ENCODE results near the gene KDM4C. TPM values are rescaled to one million over a fixed set of nuclear protein-coding genes. Genes with fewer than 3 reads are reported as not detected.

The KDM4C gene
- total and polyA plus RNA-seq, 2 of the 4 experiments (the other 2 are of a cell fraction), result 11.8 to 23.8 TPM

DNA sequence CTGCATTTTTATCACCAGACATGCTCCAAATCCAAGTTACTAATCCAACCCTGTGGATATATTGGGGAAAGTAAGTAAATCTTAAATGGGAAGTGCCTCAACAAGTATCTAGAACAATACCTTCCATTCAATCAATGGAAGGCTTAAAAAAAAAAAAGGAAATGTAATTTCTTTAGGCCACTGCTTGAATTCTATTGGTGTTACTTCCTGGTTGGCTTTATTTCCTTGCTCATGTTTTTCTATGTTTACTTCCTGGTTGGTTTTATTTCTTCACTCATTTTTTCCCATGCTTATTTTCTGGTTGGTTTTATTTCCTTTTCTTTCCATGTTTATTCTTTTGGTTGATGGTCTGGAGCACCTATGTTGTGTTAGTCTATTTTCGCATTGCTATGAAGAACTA is 363.9 kb downstream of the KDM4C start:
- H3K79me1 ChIP-seq (ENCODE audit: low read depth in 1 of 2, low read length in 2 of 2), result 0 out of 4 replicates have a peak, but pooled peaks cover 0 to 4% of the 10 kb centered on the region in 2 experiments
- no peak overlapping the region for H3K27ac ChIP-seq (ENCODE audit: insufficient read depth, low read length)
- ChIA-PET POLR2A (ENCODE audit: unreplicated experiment) (no interaction called here), CTCF (no interaction called here)
- no peak overlapping the region for H3K4me3 ChIP-seq (ENCODE audit: insufficient read depth, low read depth, low read length)
- H2BK20ac ChIP-seq (ENCODE audit: low read depth, low read length), result no peak overlapping the region
- no peak overlapping the region for H4K91ac ChIP-seq (ENCODE audit: insufficient read depth, low read depth, low read length)
- H3K18ac ChIP-seq (ENCODE audit: low read depth, low read length), result no peak overlapping the region
- no peak overlapping the region for H3K56ac ChIP-seq (ENCODE audit: extremely low read depth, insufficient read depth, low read length)
- ATAC-seq (ENCODE audit: low read depth) (no peak), DNase-seq (no peak)
- H2BK15ac ChIP-seq (ENCODE audit: low read depth, low read length), result no peak overlapping the region
- no peak overlapping the region for H3K23ac ChIP-seq (ENCODE audit: low read depth, low read length)
- no peak overlapping the region for H4K5ac ChIP-seq (ENCODE audit: low read depth, low read length)
- H2AK9ac ChIP-seq (replicated peaks; ENCODE audit: low read depth, low read length, poor library complexity), result no peak overlapping the region
- H2AFZ ChIP-seq (replicated peaks; ENCODE audit: low read length, poor library complexity), result no peak overlapping the region
- 0 out of 2 replicates have a peak, but pooled peaks cover 5% of the 10 kb centered on the region for H3K9me1 ChIP-seq (ENCODE audit: insufficient read depth, low read length)
- in situ Hi-C loops (cut with MboI; ENCODE audit: low sequenced_read_pairs) (no loop called here), dilution Hi-C loops (cut with HindIII; ENCODE audit: low sequenced_read_pairs, unreplicated experiment) (no loop called here), intact Hi-C loops (cut with micrococcal nuclease) (no loop called here)
- no peaks in the 10 kb centered on the region for H4K20me1 ChIP-seq (ENCODE audit: insufficient read depth, low read length)
- H3K4me1 ChIP-seq (ENCODE audit: control insufficient read depth, insufficient read depth, low read length), result no peaks in the 10 kb centered on the region
- no peak overlapping the region for H3K4ac ChIP-seq (ENCODE audit: low read depth, low read length)
- BruUV-seq (replicated peaks), result no TSS peak
- TF ChIP-seq MXI1 (IDR thresholded peaks at IDR 0.05; ENCODE audit: borderline replicate concordance, low read depth, low read length) (no peak), SMC3 (IDR thresholded peaks at IDR 0.05; ENCODE audit: low read depth, low read length) (no peak), CHD1 (IDR thresholded peaks at IDR 0.05; ENCODE audit: low read depth, low read length) (no peak), CEBPB (IDR thresholded peaks at IDR 0.05; ENCODE audit: low read depth, low read length) (no peak), MAZ (IDR thresholded peaks at IDR 0.05; ENCODE audit: borderline replicate concordance, low read depth, low read length) (no peak), RCOR1 (IDR thresholded peaks at IDR 0.05; ENCODE audit: insufficient replicate concordance, low read length) (no peak), RFX5 (IDR thresholded peaks at IDR 0.05; ENCODE audit: low read depth, low read length) (no peak), POLR2A (IDR thresholded peaks at IDR 0.05; ENCODE audit: low read depth, low read length) (no peak), MAFK (IDR thresholded peaks at IDR 0.05; ENCODE audit: low read depth, low read length) (no peak)
- TF ChIP-seq, protein P1, sequence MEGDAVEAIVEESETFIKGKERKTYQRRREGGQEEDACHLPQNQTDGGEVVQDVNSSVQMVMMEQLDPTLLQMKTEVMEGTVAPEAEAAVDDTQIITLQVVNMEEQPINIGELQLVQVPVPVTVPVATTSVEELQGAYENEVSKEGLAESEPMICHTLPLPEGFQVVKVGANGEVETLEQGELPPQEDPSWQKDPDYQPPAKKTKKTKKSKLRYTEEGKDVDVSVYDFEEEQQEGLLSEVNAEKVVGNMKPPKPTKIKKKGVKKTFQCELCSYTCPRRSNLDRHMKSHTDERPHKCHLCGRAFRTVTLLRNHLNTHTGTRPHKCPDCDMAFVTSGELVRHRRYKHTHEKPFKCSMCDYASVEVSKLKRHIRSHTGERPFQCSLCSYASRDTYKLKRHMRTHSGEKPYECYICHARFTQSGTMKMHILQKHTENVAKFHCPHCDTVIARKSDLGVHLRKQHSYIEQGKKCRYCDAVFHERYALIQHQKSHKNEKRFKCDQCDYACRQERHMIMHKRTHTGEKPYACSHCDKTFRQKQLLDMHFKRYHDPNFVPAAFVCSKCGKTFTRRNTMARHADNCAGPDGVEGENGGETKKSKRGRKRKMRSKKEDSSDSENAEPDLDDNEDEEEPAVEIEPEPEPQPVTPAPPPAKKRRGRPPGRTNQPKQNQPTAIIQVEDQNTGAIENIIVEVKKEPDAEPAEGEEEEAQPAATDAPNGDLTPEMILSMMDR (conservative IDR thresholded peaks at IDR 0.05; ENCODE audit: low read depth, low read length), result no peak
- TF ChIP-seq, protein P2, sequence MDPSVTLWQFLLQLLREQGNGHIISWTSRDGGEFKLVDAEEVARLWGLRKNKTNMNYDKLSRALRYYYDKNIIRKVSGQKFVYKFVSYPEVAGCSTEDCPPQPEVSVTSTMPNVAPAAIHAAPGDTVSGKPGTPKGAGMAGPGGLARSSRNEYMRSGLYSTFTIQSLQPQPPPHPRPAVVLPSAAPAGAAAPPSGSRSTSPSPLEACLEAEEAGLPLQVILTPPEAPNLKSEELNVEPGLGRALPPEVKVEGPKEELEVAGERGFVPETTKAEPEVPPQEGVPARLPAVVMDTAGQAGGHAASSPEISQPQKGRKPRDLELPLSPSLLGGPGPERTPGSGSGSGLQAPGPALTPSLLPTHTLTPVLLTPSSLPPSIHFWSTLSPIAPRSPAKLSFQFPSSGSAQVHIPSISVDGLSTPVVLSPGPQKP (IDR thresholded peaks at IDR 0.05; ENCODE audit: borderline replicate concordance, low read depth, low read length), result no peak
- no peaks in the 10 kb centered on the region for H3K36me3 ChIP-seq (ENCODE audit: control insufficient read depth, insufficient read depth, low read length)
- H2BK120ac ChIP-seq (ENCODE audit: low read depth, low read length), result no peak overlapping the region
- H4K8ac ChIP-seq (ENCODE audit: low read depth in 2 of 2, low read length in 2 of 2), result no peak overlapping the region
- H3K9me3 ChIP-seq (ENCODE audit: control insufficient read depth, insufficient read depth, low read length), result no peaks in the 10 kb centered on the region
- H2AK5ac ChIP-seq (ENCODE audit: low read depth, low read length), result no peak overlapping the region
- no peak overlapping the region for H3K9ac ChIP-seq (ENCODE audit: low read depth, low read length)
- no peak overlapping the region for H3K14ac ChIP-seq (replicated peaks; ENCODE audit: low read depth, low read length)
- no peaks in the 10 kb centered on the region for H3K27me3 ChIP-seq (ENCODE audit: control insufficient read depth, insufficient read depth, low read length)
- no CpG with 5 or more reads among the region's 1 CpG for WGBS, 2 experiments (ENCODE audit: extremely low coverage in 2 of 2, insufficient read length in 1 of 2)
- H2BK5ac ChIP-seq (ENCODE audit: low read depth, low read length, poor library complexity, severe bottlenecking), result no peak overlapping the region
- no peak overlapping the region for H3K4me2 ChIP-seq (ENCODE audit: low read depth, low read length)
